GM20431 (cell line): ENCODE results near the gene KRTAP5-5.

Experiments
- in situ Hi-C: fragments of 300-500 bp; cut with MseI, MboI; formaldehyde crosslinking; loops from one replicate; pipeline ENCODE4 v1.15.0; 2020; ENCODE audit warnings: low sequenced_read_pairs; ENCODE audit not compliant: unreplicated experiment

KRTAP5-5 gene

DNA sequence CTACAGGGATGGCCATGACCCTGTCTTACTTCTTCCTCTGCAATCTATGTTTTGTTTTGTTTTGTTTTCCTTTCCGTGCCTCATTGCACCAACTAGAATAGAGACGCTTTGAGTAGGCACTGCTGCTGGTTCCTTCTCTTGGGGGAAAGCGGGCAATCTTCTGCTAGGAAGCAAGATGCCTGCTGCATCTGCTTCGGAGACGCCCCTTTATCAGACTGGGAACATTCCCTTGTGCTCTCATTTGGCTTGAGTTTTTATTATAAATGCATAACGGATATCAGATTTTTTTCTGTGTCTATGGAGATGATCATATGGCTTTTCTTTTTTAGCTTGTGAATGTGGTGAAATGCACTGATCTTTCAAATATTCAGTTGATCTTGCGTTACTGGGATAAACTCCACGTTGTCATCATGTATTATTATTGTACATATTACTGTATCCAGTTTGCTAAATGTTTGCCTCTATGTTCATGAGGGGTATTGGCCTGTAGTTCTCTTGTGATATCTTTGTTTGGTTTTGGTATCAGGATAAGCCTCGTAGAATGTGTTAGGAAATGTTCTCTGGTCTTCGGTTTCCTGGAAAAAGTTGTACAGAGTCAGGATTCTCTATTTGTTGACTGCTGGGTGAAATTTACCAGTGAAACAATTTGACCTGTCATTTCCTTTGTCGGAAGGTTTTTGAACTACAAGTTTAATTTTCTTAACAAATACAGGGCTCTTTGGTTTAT lies 44.0 kb downstream of the KRTAP5-5 start:
- in situ Hi-C loops: no loop called here

GRCh38 chr11:1674173-1675131 lies 44.9 kb downstream of the KRTAP5-5 start:
- in situ Hi-C loops: loop anchor here (25.0 kb wide), 1 partner anchor 488 kb away; the partner anchor contains the start of genes INS and TH

GRCh38 chr11:1675536-1676228 lies 46.1 kb downstream of the KRTAP5-5 start:
- in situ Hi-C loops: loop anchor here (25.0 kb wide), 1 partner anchor 487 kb away; the partner anchor contains the start of genes INS and TH

- in situ Hi-C loops: loop anchor here (25.0 kb wide), 1 partner anchor 486 kb away; the partner anchor contains the start of genes INS and TH
These were observed 46.7 kb downstream of the KRTAP5-5 start for GRCh38 chr11:1676229-1676740.

- in situ Hi-C loops: loop anchor here (25.0 kb wide), 1 partner anchor 482 kb away; the partner anchor contains the start of genes INS and TH
These were observed 50.3 kb downstream of the KRTAP5-5 start for GRCh38 chr11:1679881-1680280.
